ENCODE results near the gene CLK3. TPM values are rescaled to one million over a fixed set of nuclear protein-coding genes. Genes with fewer than 3 reads are reported as not detected.

Gene CLK3
- total and polyA plus RNA-seq, 2 of the 8 experiments (the other 6 are each of a cell fraction or from before 2014, with no cell fraction given): 43.5 to 67.3 TPM

DNA sequence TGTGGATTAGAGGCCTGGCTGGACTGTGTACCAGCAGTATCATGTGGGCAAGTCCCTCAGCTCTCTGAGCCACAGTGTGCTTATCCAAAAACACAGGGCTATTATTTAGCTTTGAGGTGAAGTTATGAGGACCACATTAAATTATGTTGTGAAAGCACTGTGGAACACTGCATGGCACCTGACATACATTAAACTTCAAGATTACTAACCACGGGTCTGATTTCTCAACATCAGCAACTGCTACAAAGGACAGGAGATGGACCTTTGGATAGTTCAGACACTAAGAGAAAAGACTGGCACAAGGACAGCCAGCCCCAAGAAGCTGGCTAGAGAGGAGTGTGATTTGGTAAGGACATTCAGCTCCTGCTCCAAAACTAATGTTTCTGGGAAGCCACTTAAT is 21.3 kb downstream of the CLK3 start (continued):
- TF ChIP-seq, protein P1, sequence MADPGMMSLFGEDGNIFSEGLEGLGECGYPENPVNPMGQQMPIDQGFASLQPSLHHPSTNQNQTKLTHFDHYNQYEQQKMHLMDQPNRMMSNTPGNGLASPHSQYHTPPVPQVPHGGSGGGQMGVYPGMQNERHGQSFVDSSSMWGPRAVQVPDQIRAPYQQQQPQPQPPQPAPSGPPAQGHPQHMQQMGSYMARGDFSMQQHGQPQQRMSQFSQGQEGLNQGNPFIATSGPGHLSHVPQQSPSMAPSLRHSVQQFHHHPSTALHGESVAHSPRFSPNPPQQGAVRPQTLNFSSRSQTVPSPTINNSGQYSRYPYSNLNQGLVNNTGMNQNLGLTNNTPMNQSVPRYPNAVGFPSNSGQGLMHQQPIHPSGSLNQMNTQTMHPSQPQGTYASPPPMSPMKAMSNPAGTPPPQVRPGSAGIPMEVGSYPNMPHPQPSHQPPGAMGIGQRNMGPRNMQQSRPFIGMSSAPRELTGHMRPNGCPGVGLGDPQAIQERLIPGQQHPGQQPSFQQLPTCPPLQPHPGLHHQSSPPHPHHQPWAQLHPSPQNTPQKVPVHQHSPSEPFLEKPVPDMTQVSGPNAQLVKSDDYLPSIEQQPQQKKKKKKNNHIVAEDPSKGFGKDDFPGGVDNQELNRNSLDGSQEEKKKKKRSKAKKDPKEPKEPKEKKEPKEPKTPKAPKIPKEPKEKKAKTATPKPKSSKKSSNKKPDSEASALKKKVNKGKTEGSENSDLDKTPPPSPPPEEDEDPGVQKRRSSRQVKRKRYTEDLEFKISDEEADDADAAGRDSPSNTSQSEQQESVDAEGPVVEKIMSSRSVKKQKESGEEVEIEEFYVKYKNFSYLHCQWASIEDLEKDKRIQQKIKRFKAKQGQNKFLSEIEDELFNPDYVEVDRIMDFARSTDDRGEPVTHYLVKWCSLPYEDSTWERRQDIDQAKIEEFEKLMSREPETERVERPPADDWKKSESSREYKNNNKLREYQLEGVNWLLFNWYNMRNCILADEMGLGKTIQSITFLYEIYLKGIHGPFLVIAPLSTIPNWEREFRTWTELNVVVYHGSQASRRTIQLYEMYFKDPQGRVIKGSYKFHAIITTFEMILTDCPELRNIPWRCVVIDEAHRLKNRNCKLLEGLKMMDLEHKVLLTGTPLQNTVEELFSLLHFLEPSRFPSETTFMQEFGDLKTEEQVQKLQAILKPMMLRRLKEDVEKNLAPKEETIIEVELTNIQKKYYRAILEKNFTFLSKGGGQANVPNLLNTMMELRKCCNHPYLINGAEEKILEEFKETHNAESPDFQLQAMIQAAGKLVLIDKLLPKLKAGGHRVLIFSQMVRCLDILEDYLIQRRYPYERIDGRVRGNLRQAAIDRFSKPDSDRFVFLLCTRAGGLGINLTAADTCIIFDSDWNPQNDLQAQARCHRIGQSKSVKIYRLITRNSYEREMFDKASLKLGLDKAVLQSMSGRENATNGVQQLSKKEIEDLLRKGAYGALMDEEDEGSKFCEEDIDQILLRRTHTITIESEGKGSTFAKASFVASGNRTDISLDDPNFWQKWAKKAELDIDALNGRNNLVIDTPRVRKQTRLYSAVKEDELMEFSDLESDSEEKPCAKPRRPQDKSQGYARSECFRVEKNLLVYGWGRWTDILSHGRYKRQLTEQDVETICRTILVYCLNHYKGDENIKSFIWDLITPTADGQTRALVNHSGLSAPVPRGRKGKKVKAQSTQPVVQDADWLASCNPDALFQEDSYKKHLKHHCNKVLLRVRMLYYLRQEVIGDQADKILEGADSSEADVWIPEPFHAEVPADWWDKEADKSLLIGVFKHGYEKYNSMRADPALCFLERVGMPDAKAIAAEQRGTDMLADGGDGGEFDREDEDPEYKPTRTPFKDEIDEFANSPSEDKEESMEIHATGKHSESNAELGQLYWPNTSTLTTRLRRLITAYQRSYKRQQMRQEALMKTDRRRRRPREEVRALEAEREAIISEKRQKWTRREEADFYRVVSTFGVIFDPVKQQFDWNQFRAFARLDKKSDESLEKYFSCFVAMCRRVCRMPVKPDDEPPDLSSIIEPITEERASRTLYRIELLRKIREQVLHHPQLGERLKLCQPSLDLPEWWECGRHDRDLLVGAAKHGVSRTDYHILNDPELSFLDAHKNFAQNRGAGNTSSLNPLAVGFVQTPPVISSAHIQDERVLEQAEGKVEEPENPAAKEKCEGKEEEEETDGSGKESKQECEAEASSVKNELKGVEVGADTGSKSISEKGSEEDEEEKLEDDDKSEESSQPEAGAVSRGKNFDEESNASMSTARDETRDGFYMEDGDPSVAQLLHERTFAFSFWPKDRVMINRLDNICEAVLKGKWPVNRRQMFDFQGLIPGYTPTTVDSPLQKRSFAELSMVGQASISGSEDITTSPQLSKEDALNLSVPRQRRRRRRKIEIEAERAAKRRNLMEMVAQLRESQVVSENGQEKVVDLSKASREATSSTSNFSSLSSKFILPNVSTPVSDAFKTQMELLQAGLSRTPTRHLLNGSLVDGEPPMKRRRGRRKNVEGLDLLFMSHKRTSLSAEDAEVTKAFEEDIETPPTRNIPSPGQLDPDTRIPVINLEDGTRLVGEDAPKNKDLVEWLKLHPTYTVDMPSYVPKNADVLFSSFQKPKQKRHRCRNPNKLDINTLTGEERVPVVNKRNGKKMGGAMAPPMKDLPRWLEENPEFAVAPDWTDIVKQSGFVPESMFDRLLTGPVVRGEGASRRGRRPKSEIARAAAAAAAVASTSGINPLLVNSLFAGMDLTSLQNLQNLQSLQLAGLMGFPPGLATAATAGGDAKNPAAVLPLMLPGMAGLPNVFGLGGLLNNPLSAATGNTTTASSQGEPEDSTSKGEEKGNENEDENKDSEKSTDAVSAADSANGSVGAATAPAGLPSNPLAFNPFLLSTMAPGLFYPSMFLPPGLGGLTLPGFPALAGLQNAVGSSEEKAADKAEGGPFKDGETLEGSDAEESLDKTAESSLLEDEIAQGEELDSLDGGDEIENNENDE (IDR thresholded peaks at IDR 0.05; ENCODE audit: insufficient replicate concordance, low read length): no peak
- TF ChIP-seq SIX5 (IDR thresholded peaks at IDR 0.05; ENCODE audit: low read depth, low read length): no peak
- TF ChIP-seq RFX5 (IDR thresholded peaks at IDR 0.05; ENCODE audit: borderline replicate concordance, low read depth, low read length): no peak
- TF ChIP-seq BRCA1 (IDR thresholded peaks at IDR 0.05; ENCODE audit: low read depth, low read length): no peak
- no peak for TF ChIP-seq JUN (IDR thresholded peaks at IDR 0.05; ENCODE audit: low read depth, low read length)
- no peak for TF ChIP-seq EGR1 (IDR thresholded peaks at IDR 0.05; ENCODE audit: borderline replicate concordance, low read depth, low read length)
- no peak for TF ChIP-seq KDM4A (IDR thresholded peaks at IDR 0.05; ENCODE audit: low read depth, low read length, severe bottlenecking)
- TF ChIP-seq CHD2 (IDR thresholded peaks at IDR 0.05; ENCODE audit: low read length): no peak
- TF ChIP-seq EZH2 (IDR thresholded peaks at IDR 0.05; ENCODE audit: low read depth, low read length, severe bottlenecking): no peak

All from H1 (cell line).